ENCODE results near the gene STAG1. TPM values are rescaled to one million over a fixed set of nuclear protein-coding genes. Genes with fewer than 3 reads are reported as not detected.

STAG1 gene
- polyA plus RNA-seq, 1 of the 3 experiments (the other 2 are of a cell fraction): 5.5 TPM

- H3K36me3 ChIP-seq (replicated peaks in 1 of 2; ENCODE audit: control insufficient read depth in 1 of 2, insufficient read depth in 2 of 2, low read length in 1 of 2): no peaks in the 10 kb centered on the region
- H3K9ac ChIP-seq: no peak overlapping the region
- no peak overlapping the region for H2AFZ ChIP-seq (ENCODE audit: low read depth)
- H3K79me2 ChIP-seq (ENCODE audit: insufficient read depth): peaks cover 7% of the 10 kb centered on the region; the same call in 1 of the 2 replicates
- POLR2A ChIA-PET: interaction anchor here (0.6 kb wide), 1 partner anchor 518 kb away, joined by 3 read pairs; no protein-coding TSS in a partner anchor
- H3K27me3 ChIP-seq (ENCODE audit: insufficient read depth): no peaks in the 10 kb centered on the region
- no peaks in the 10 kb centered on the region for H3F3A ChIP-seq (replicated peaks; ENCODE audit: insufficient read depth)
- H3K4me2 ChIP-seq: no peak overlapping the region
- CTCF ChIA-PET: interaction anchor here (1.2 to 1.5 kb wide), 4 partner anchors 10 to 427 kb away, joined by 3 to 5 read pairs (median 4); partner anchors contain the start of gene STAG1
- H3K27ac ChIP-seq (ENCODE audit: low read depth in 2 of 2, low read length in 1 of 2): no peak overlapping the region
- no peaks in the 10 kb centered on the region for H3K4me1 ChIP-seq (ENCODE audit: control insufficient read depth in 1 of 2, insufficient read depth in 2 of 2, low read depth in 1 of 2, low read length in 1 of 2)
- no peak overlapping the region for H3K4me3 ChIP-seq (ENCODE audit: low read depth in 2 of 2, low read length in 1 of 2)
- no peaks in the 10 kb centered on the region for H3K9me2 ChIP-seq
- no peaks in the 10 kb centered on the region for H3K9me3 ChIP-seq
- TF ChIP-seq USF2 (IDR thresholded peaks at IDR 0.05; ENCODE audit: borderline replicate concordance, low read depth, low read length) (no peak), IRF3 (IDR thresholded peaks at IDR 0.05; ENCODE audit: low read depth, low read length) (no peak), EP300 (IDR thresholded peaks at IDR 0.05; ENCODE audit: borderline replicate concordance in 1 of 2, low read depth in 1 of 2, low read length in 1 of 2) (no peak), TCF12 (IDR thresholded peaks at IDR 0.05) (no peak), TEAD4 (IDR thresholded peaks at IDR 0.05; ENCODE audit: borderline replicate concordance, insufficient read depth) (no peak), REST (IDR thresholded peaks at IDR 0.05; ENCODE audit: low read depth, low read length) (no peak), CHD2 (IDR thresholded peaks at IDR 0.05; ENCODE audit: low read length, partially characterized antibody) (no peak), RXRA (IDR thresholded peaks at IDR 0.05; ENCODE audit: borderline replicate concordance, low read depth) (no peak), SMC3 (IDR thresholded peaks at IDR 0.05; ENCODE audit: low read depth, low read length) (no peak), NFIC (IDR thresholded peaks at IDR 0.05; ENCODE audit: borderline replicate concordance) (no peak), JUND (IDR thresholded peaks at IDR 0.05) (no peak), RFX5 (IDR thresholded peaks at IDR 0.05; ENCODE audit: low read length) (no peak), TAF1 (IDR thresholded peaks at IDR 0.05; ENCODE audit: borderline replicate concordance, low read depth, low read length) (no peak), MAX (IDR thresholded peaks at IDR 0.05; ENCODE audit: low read depth) (no peak), FOSL2 (IDR thresholded peaks at IDR 0.05; ENCODE audit: borderline replicate concordance, low read depth) (no peak), FOXJ3 (CRISPR knock-in tag; IDR thresholded peaks at IDR 0.05) (no peak), EZH2phosphoT487 (IDR thresholded peaks at IDR 0.05; ENCODE audit: borderline replicate concordance, low read depth) (no peak), USF1 (IDR thresholded peaks at IDR 0.05; ENCODE audit: borderline replicate concordance, low read depth) (no peak)
- DNase-seq: no peak
- H4K20me1 ChIP-seq (ENCODE audit: insufficient read depth): no peaks in the 10 kb centered on the region
These were observed 165.6 kb downstream of the STAG1 start for GRCh38 chr3:136586580-136586979.
